Measurements from ENCODE around the gene SLC16A2. TPM values are rescaled to one million over a fixed set of nuclear protein-coding genes. Genes with fewer than 3 reads are reported as not detected.
A peak's percentile ranks its signal among the peaks of the same experiment; 100 is the strongest.

SLC16A2 gene
- total RNA-seq, 2 experiments from 2014 or later = 1.2 TPM

DNA sequence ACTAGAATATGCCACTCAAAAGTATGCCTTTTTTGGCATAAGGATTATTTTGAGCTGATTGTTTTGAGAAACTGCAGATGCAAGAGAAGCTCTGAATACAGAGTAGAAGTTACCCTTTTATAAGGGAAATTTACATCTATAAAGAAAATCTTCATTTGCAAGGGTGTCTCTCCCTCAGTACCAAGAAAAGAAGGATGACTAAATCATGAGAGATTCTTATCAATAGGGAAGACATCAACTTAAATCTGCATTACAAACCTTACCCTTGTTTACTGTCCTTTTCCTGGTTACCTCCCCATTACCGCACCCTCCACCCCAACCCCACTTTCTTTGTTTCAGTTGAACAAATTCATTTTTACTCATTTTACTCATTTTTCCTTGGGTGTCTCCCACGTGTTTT, 130.6 kb downstream of the SLC16A2 start:
- DNase-seq = no peak
- Mint-ChIP-seq H3K27ac (no peak overlapping the region), H3K4me1 (ENCODE audit: low read depth) (peaks cover 3% of the 10 kb centered on the region), H3K27me3 (no peaks in the 10 kb centered on the region), H3K36me3 (no peaks in the 10 kb centered on the region), H3K4me3 (no peak overlapping the region), H3K9me3 (no peaks in the 10 kb centered on the region)
- intact Hi-C loops (cut with micrococcal nuclease) = loop anchor here (2.0 to 10.0 kb wide), 4 partner anchors 59 to 1050 kb away; partner anchors contain the start of gene XIST
- POLR2A ChIA-PET = no interaction called here
- CTCF ChIA-PET = interaction anchor here (4.8 kb wide), 1 partner anchor 170 kb away, joined by 18 read pairs; no protein-coding TSS in a partner anchor

GRCh38 chrX:74557378-74557777, 136.1 kb downstream of the SLC16A2 start:
- no peak overlapping the region for H3K27ac Mint-ChIP-seq
- no peaks in the 10 kb centered on the region for H3K4me1 Mint-ChIP-seq (ENCODE audit: low read depth)
- CTCF ChIA-PET = no interaction called here
- POLR2A ChIA-PET = no interaction called here
- intact Hi-C loops (cut with micrococcal nuclease) = loop anchor here (10.0 kb wide), 1 partner anchor 703 kb away; the partner anchor contains the start of gene XIST
- no peaks in the 10 kb centered on the region for H3K27me3 Mint-ChIP-seq
- no peaks in the 10 kb centered on the region for H3K9me3 Mint-ChIP-seq
- DNase-seq = no peak
- H3K4me3 Mint-ChIP-seq = no peak overlapping the region
- no peaks in the 10 kb centered on the region for H3K36me3 Mint-ChIP-seq

GRCh38 chrX:74578137-74578536, 156.8 kb downstream of the SLC16A2 start:
- H3K4me1 Mint-ChIP-seq (ENCODE audit: low read depth) = peaks cover 13% of the 10 kb centered on the region

GRCh38 chrX:74579597-74580198, 158.4 kb downstream of the SLC16A2 start:
- intact Hi-C loops (cut with micrococcal nuclease) = loop anchor here (2.0 kb wide), 1 partner anchor 45 kb away; no protein-coding TSS in a partner anchor
- POLR2A ChIA-PET = interaction anchor here (2.0 kb wide), 1 partner anchor 35 kb away, joined by 6 read pairs; the partner anchor contains the start of gene RLIM

More at GRCh38 chrX:74578137-74578536, 156.8 kb downstream of the SLC16A2 start:
- Mint-ChIP-seq H3K36me3 (peaks cover 2% of the 10 kb centered on the region), H3K9me3 (no peaks in the 10 kb centered on the region), H3K27me3 (no peaks in the 10 kb centered on the region), H3K27ac (peak overlapping the region; percentile 62), H3K4me3 (no peak overlapping the region)
- DNase-seq = peak; percentile 36
- ChIA-PET POLR2A (interaction anchor here (2.0 kb wide), 1 partner anchor 37 kb away, joined by 6 read pairs; the partner anchor contains the start of gene RLIM), CTCF (interaction anchor here (0.7 to 1.3 kb wide), 2 partner anchors 86 to 130 kb away, joined by 3 read pairs; no protein-coding TSS in a partner anchor)
- intact Hi-C loops (cut with micrococcal nuclease) = loop anchor here (1.0 to 2.0 kb wide), 3 partner anchors 36 to 127 kb away; partner anchors contain the start of gene RLIM

More at GRCh38 chrX:74579597-74580198, 158.4 kb downstream of the SLC16A2 start:
- DNase-seq = peak; percentile 8
- CTCF ChIA-PET = no interaction called here
- no peaks in the 10 kb centered on the region for H3K9me3 Mint-ChIP-seq
- H3K27me3 Mint-ChIP-seq = no peaks in the 10 kb centered on the region
- H3K36me3 Mint-ChIP-seq = peaks cover 1% of the 10 kb centered on the region
- H3K4me1 Mint-ChIP-seq (ENCODE audit: low read depth) = peaks cover 13% of the 10 kb centered on the region
- no peak overlapping the region for H3K4me3 Mint-ChIP-seq
- H3K27ac Mint-ChIP-seq = peak overlapping the region; percentile 69

Other genes with a start within 250 kb of the SLC16A2 start
- not detected for gene ZCCHC13, start 117.3 kb upstream of the SLC16A2 start, total RNA-seq
- gene RLIM, start 193.1 kb downstream of the SLC16A2 start, total RNA-seq = 10 to 100 TPM; 36.6 to 37.5 TPM